Colonic mucosa (tissue), 4 donors: ENCODE measurements around the gene HBB. TPM values are rescaled to one million over a fixed set of nuclear protein-coding genes. Genes with fewer than 3 reads are reported as not detected.

ENCODE experiments used
- DNase-seq: peaks from one replicate; pipeline ENCODE4 v3.0.0-alpha.2; 2020
- H3K27ac ChIP-seq: fragments of 200-600 bp; one replicate; pipeline ENCODE4 v1.8.0; 2021
- H3K27me3 ChIP-seq: fragments of 200-600 bp; one replicate; pipeline ENCODE4 v1.8.0; 2021
- H3K36me3 ChIP-seq: fragments of 200-600 bp; one replicate; pipeline ENCODE4 v1.8.0; 2021
- H3K4me1 ChIP-seq: fragments of 200-600 bp; one replicate; pipeline ENCODE4 v1.8.0; 2021; ENCODE audit warnings: mild to moderate bottlenecking
- H3K4me3 ChIP-seq: fragments of 200-600 bp; one replicate; pipeline ENCODE4 v1.8.0; 2021
- H3K9ac ChIP-seq, 2 donors: one replicate each; pipeline ENCODE4 v1.7.0; 2013; ENCODE audit warnings: control low read depth in 2 of 2, low read depth in 2 of 2, low read length in 2 of 2
- H3K9me3 ChIP-seq: fragments of 200-600 bp; one replicate; pipeline ENCODE4 v1.8.0; 2021
- intact Hi-C: fragments of 100-400 bp; cut with DNase I; formaldehyde crosslinking; loops from one replicate; pipeline ENCODE4 v1.14.1; 2022
- total RNA-seq, 2 donors: library from RNA; stranded (reverse); fragmentation: NEBNext Ultra II Directional in 1 of 2; extraction: Animal tissue kit (Norgen Biotek cat#: 25700) in 1 of 2; gene quantifications; one replicate each; pipeline ENCODE4 v1.2.1, GENCODE V29; 2021
- TF ChIP-seq, protein P1 (sequence below): fragments of 200-600 bp; IDR thresholded peaks from one replicate; pipeline ENCODE4 v1.8.0; 2022; ENCODE audit warnings: antibody characterized with exemption, mild to moderate bottlenecking
- donor health status: healthy.
- donor health status: DM: no; HTN: no; CAD: no.
- donor health status: DM: no; HTN: no; CAD: no.

HBB gene
- total RNA-seq, 2 donors from 2014 or later = 3.0 to 113 TPM

DNA sequence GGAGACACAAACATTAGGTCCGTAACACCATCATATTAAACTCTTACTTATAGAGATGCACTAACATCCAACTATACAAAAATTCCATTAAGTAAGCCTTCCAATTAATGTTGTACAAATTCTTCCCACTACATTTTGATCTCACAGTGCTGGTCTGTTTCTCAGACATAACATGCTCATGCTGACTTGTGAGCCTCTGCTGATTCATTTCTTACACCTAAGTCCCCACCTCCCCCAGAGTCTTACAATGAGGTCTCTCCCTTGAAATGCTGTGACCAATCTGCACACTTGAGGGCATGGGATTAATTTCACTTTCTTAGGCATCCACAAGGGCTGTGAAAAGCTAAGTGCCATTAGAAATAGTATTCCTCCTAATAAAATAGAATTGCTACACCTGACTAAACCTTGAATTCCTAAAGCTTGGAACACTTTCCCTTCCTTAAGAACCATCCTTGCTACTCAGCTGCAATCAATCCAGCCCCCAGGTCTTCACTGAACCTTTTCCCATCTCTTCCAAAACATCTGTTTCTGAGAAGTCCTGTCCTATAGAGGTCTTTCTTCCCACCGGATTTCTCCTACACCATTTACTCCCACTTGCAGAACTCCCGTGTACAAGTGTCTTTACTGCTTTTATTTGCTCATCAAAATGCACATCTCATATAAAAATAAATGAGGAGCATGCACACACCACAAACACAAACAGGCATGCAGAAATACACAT is 20.8 kb upstream of the HBB start:
- H3K36me3 ChIP-seq = no peaks in the 10 kb centered on the region
- intact Hi-C loops = no loop called here
- TF ChIP-seq, protein P1, sequence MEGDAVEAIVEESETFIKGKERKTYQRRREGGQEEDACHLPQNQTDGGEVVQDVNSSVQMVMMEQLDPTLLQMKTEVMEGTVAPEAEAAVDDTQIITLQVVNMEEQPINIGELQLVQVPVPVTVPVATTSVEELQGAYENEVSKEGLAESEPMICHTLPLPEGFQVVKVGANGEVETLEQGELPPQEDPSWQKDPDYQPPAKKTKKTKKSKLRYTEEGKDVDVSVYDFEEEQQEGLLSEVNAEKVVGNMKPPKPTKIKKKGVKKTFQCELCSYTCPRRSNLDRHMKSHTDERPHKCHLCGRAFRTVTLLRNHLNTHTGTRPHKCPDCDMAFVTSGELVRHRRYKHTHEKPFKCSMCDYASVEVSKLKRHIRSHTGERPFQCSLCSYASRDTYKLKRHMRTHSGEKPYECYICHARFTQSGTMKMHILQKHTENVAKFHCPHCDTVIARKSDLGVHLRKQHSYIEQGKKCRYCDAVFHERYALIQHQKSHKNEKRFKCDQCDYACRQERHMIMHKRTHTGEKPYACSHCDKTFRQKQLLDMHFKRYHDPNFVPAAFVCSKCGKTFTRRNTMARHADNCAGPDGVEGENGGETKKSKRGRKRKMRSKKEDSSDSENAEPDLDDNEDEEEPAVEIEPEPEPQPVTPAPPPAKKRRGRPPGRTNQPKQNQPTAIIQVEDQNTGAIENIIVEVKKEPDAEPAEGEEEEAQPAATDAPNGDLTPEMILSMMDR = no peak
- DNase-seq = no peak
- no peaks in the 10 kb centered on the region for H3K27me3 ChIP-seq
- H3K9me3 ChIP-seq = no peaks in the 10 kb centered on the region
- no peak overlapping the region for H3K4me3 ChIP-seq
- no peaks in the 10 kb centered on the region for H3K4me1 ChIP-seq
- no peak overlapping the region for H3K9ac ChIP-seq
- no peak overlapping the region for H3K27ac ChIP-seq

DNA sequence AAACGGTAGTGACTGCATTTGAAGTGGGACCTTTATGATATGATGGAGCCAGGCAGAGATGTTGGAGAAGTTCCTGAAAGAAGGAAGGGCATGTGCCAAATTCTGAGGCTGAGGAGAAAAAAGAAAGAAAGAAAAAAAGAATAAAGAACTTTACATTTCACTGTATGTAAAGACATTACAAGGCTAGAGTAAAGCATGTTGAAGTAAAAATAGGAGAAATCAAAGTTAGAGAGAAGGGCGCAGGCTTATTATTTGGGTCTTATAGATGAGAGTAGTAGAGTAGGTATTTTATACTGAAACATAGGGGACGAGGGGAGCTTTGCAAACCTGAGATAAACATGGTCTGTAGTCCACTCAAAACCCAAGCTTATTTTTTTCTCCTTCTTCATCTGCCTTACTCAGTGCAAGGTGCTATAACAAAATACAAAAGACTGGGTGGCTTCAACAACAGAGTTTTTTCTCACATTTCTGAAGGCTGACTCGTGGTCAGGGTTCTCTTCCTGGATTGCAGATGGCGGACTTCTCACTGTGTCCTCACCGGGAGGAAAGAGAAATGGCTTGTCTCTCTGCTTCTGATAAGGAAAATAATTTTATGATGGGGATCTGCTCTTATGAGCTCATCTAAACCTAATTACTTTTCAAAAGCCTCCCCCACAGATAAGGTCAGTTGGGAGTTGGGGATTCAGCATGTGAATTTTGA is 20.1 kb upstream of the HBB start:
- H3K9me3 ChIP-seq = no peaks in the 10 kb centered on the region
- no peaks in the 10 kb centered on the region for H3K27me3 ChIP-seq
- intact Hi-C loops = no loop called here
- H3K27ac ChIP-seq = no peak overlapping the region
- no peak overlapping the region for H3K9ac ChIP-seq
- no peak for DNase-seq
- H3K36me3 ChIP-seq = no peaks in the 10 kb centered on the region
- no peak overlapping the region for H3K4me3 ChIP-seq
- no peaks in the 10 kb centered on the region for H3K4me1 ChIP-seq
- TF ChIP-seq, protein P1 = no peak

DNA sequence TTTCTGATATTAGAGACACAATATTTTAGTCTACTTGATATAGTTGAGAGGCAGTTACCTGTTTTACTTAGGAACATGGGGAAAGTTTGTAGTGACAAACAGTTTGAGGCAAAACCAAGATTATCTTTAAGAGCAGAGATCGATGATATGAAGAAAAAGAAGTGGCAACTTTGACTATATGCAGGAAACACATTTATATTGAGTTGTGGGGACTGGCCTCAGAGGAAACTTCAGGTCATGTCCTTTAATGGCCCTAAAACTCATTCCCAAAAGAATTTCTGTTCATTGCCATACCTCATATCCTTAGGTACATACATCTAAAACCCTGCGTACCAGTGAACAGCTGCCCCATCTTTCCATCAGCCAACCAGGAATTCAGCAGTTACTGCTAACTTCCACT is 18.3 kb upstream of the HBB start:
- H3K36me3 ChIP-seq = no peaks in the 10 kb centered on the region
- H3K4me3 ChIP-seq = no peak overlapping the region
- H3K9ac ChIP-seq = no peak overlapping the region
- TF ChIP-seq, protein P1 = no peak
- no peaks in the 10 kb centered on the region for H3K27me3 ChIP-seq
- H3K4me1 ChIP-seq = no peaks in the 10 kb centered on the region
- DNase-seq = no peak
- H3K27ac ChIP-seq = no peak overlapping the region
- intact Hi-C loops = no loop called here
- no peaks in the 10 kb centered on the region for H3K9me3 ChIP-seq

DNA sequence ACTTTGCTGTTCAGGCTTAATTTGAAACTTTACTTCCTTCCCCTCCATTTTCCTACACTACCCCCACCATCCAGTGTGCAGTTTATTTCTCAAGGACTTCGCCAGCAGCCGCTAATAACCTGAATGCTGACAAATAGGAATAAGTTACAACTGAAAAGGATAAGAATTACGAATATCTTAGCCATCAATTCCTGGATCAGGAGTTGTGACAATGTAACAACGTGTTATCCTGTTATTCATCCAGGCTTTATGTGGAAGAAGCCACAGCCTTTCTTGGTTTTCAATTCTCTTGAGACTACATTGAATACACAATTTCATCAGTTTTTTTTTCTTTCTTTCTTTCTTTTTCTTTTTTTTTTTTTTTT is 16.9 kb upstream of the HBB start:
- H3K27me3 ChIP-seq = no peaks in the 10 kb centered on the region
- TF ChIP-seq, protein P1 = no peak
- DNase-seq = no peak
- H3K27ac ChIP-seq = no peak overlapping the region
- H3K9ac ChIP-seq = no peak overlapping the region
- H3K4me3 ChIP-seq = no peak overlapping the region
- H3K36me3 ChIP-seq = no peaks in the 10 kb centered on the region
- no peaks in the 10 kb centered on the region for H3K4me1 ChIP-seq
- intact Hi-C loops = no loop called here
- no peaks in the 10 kb centered on the region for H3K9me3 ChIP-seq

DNA sequence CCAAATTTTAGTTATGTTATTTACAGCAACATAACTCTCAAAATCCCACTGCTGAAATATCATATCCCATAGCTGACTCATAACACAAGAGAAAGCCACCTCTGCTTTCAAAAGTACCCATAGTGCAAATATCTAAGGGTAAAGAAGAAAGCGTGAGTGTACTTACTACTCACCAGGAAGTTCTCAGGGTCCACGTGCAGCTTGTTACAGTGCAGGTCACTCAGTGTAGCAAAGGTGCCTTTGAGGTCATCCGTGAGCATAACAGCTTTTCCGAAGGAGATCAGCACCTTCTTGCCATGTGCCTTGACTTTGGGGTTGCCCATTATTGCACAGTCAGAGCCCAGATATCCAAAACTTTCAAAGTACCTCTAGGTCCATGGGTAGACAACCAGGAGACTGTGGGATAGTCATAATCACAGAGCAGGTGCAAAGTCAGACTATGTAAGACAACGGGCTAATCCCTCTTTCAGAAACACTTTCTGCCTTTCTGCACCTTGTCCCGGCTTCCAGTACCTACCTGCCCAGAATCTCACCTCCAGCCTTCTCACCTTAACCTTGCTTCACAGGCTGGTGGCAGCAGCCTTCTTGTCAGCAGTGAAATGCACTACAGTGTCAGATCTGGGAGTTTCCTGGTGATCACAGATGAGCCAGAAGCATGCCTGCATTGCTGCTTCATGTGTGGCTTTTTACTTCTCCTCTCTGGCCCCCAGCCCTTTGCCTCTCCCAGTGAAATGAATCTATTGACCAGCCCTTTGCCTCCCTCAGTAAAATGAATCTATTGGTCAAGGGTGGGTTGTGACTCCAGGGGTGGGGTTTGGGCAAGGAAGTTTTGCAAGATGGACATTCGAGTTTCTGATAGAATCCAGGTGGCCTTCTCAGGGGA is 16.3 kb upstream of the HBB start:
- no peaks in the 10 kb centered on the region for H3K9me3 ChIP-seq
- no peaks in the 10 kb centered on the region for H3K27me3 ChIP-seq
- no peak overlapping the region for H3K4me3 ChIP-seq
- no peak overlapping the region for H3K9ac ChIP-seq
- no peaks in the 10 kb centered on the region for H3K4me1 ChIP-seq
- H3K36me3 ChIP-seq = no peaks in the 10 kb centered on the region
- DNase-seq = no peak
- no peak overlapping the region for H3K27ac ChIP-seq
- intact Hi-C loops = no loop called here
- TF ChIP-seq, protein P1 = no peak
